Activated naive CD8-positive, alpha-beta T cell treated with anti-CD3 and anti-CD28 coated beads, Interleukin-2, amount 50 U/mL, for 24 hours (primary cell): ENCODE data around the gene SLC38A1.
"Not testable (repeated sequence)": the region's sequence is repeated elsewhere in the genome, so short reads cannot be mapped to it uniquely, and the experiment has no call there.

Experiments
- ATAC-seq: fragments of 150-1000 bp; cut with Tn5 transposase; one replicate; pipeline ENCODE4 v1.10.0; 2021
- DNase-seq: peaks from one replicate; pipeline ENCODE4 v3.0.0; 2021
- H3K27ac Mint-ChIP-seq: one replicate; pipeline ENCODE4 v1.8.0; 2021; ENCODE audit warnings: mild to moderate bottlenecking, mixed read lengths
- H3K27me3 Mint-ChIP-seq: one replicate; pipeline ENCODE4 v1.8.0; 2021; ENCODE audit warnings: mixed read lengths
- H3K36me3 Mint-ChIP-seq: one replicate; pipeline ENCODE4 v1.8.0; 2021; ENCODE audit warnings: low read depth, mixed read lengths
- H3K4me1 Mint-ChIP-seq: one replicate; pipeline ENCODE4 v1.8.0; 2021; ENCODE audit warnings: mixed read lengths
- H3K4me3 Mint-ChIP-seq: one replicate; pipeline ENCODE4 v1.8.0; 2021; ENCODE audit warnings: mild to moderate bottlenecking, moderate library complexity, mixed read lengths
- H3K9me3 Mint-ChIP-seq: one replicate; pipeline ENCODE4 v1.8.0; 2021; ENCODE audit warnings: mixed read lengths

Gene SLC38A1

DNA sequence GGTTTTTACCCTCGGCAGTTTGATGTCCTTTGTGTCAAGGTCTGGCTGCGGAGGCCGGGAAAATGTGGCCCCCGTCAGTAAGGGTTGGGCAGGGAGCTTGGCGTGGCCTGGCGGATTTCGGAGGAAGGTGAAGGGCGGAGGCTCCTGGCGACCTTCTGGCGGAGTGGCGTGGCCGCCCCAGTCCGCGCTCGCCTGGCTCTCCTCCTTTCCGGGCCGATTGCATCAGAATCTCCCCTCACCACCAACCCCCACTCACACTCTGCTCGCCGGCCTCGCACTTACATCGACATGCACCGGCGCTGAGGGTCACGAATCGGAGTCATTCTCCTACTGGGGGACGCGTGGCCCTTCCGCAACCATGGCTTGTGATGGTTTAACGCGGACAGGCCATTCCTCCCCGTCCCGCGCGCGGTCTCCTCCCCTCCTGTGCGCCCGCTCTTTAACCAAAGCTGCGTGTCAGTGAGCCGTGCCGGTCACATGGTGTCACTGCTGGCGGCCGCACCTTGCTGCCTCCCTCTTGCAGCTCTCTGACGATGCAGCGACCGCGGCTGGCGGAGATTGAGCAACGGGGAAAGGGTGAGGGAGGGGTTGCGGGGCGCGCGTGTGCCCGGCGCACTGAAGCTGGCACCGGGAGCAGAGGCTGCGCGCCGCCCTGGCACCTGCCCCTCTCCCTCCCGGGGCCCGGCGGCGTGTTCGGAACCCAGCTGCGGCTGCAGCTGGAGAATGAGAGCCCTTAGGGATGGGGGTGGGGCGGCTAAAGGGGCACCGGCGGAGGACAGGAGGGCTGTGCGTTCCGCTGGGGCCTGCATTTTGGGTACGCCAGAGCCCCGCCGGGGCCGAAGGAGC is at the start of gene SLC38A1:
Gene SLC38A1, minus strand, starts transcription at position 461 of the 846 bp plus-strand sequence. CDS start 29,243 bp downstream, outside the sequence.
- no peaks in the 10 kb centered on the region for H3K27me3 Mint-ChIP-seq
- no peak within 1 kb of the TSS for H3K27ac Mint-ChIP-seq
- peaks cover 24% of the 10 kb centered on the region for H3K36me3 Mint-ChIP-seq
- no peak within 1 kb of the TSS for H3K4me3 Mint-ChIP-seq
- ATAC-seq = peak; percentile 64
- peak; percentile 82 for DNase-seq
- H3K9me3 Mint-ChIP-seq = no peaks in the 10 kb centered on the region
- peaks cover 39% of the 10 kb centered on the region for H3K4me1 Mint-ChIP-seq

DNA sequence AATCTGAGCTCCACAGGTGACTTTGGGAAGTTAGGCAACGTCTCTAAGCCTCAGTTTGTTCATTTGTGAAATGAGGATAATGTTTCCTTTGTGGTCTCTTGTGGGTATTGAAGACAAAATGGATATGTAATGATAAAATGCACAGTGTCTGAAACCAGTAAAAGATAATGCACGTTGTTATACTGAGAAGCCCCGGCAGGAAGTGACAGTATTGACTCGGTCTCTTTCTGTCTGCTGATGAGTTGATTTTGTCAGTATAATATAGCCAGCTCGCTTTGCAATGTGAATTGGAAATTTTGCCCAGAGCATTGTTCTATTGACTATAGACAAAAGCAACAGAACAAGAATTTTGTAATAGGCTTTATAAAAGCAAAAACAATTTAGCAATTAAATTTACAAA is 49.2 kb upstream of the SLC38A1 start:
- Mint-ChIP-seq H3K27me3 (peaks cover 3% of the 10 kb centered on the region), H3K4me1 (no peaks in the 10 kb centered on the region), H3K27ac (no peak overlapping the region), H3K4me3 (no peak overlapping the region), H3K9me3 (peaks cover 12% of the 10 kb centered on the region), H3K36me3 (peaks cover 2% of the 10 kb centered on the region)
- DNase-seq (no peak), ATAC-seq (no peak)

- no peak for DNase-seq
- H3K4me3 Mint-ChIP-seq = no peak overlapping the region
Observed at GRCh38 chr12:46304070-46304469, 35.2 kb upstream of the SLC38A1 start.

DNA sequence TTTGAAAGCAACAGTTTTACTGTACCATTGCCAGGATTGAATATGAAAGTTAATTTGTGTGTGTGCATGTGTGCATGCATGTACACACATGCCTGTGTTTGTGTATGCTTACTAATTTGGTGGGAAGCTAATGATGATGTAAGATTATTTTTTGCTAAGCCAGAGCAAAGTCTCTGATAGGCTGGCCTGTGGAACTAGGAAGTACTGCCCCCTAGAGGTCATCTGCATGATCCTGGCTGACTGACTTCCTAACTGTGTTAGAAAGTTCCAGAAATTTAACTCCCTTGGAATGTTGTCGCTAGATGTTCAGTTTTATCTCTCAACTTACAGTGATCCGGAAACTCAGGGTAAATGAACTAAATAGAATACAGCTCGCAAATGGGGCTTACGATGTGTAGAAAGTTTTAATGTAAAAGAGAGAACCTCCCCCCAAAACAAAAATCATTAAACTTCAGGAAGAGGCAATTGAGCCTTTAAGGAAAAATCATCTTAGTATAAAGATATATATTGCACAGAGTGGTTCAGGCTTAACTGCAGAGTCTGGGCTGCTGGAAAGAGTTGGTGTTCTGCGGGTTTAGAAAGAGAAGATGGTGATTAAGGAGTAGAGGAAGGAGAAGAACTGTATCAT is 34.3 kb upstream of the SLC38A1 start:
- no peak overlapping the region for H3K4me3 Mint-ChIP-seq
- no peaks in the 10 kb centered on the region for H3K27me3 Mint-ChIP-seq
- peak; percentile 52 for ATAC-seq
- H3K36me3 Mint-ChIP-seq = no peaks in the 10 kb centered on the region
- peak; percentile 42 for DNase-seq
- peaks cover 8% of the 10 kb centered on the region for H3K9me3 Mint-ChIP-seq
- no peak overlapping the region for H3K27ac Mint-ChIP-seq
- peaks cover 9% of the 10 kb centered on the region for H3K4me1 Mint-ChIP-seq

More at GRCh38 chr12:46304070-46304469, 35.2 kb upstream of the SLC38A1 start:
- peaks cover 14% of the 10 kb centered on the region for H3K9me3 Mint-ChIP-seq
- no peak overlapping the region for H3K27ac Mint-ChIP-seq
- H3K36me3 Mint-ChIP-seq = no peaks in the 10 kb centered on the region
- no peaks in the 10 kb centered on the region for H3K27me3 Mint-ChIP-seq
- H3K4me1 Mint-ChIP-seq = peaks cover 9% of the 10 kb centered on the region
- no peak for ATAC-seq

- H3K4me3 Mint-ChIP-seq = no peak overlapping the region
- no peaks in the 10 kb centered on the region for H3K9me3 Mint-ChIP-seq
- H3K27me3 Mint-ChIP-seq = no peaks in the 10 kb centered on the region
- H3K36me3 Mint-ChIP-seq = no peaks in the 10 kb centered on the region
- DNase-seq = no peak
- H3K4me1 Mint-ChIP-seq = peaks cover 9% of the 10 kb centered on the region
- ATAC-seq = no peak
- H3K27ac Mint-ChIP-seq = no peak overlapping the region
Observed at GRCh38 chr12:46300910-46301309, 32.1 kb upstream of the SLC38A1 start.

- ATAC-seq (no peak), DNase-seq (no peak)
- Mint-ChIP-seq H3K4me3 (no peak overlapping the region), H3K9me3 (no peaks in the 10 kb centered on the region), H3K4me1 (peaks cover 9% of the 10 kb centered on the region), H3K36me3 (no peaks in the 10 kb centered on the region), H3K27me3 (no peaks in the 10 kb centered on the region), H3K27ac (no peak overlapping the region)
Observed at GRCh38 chr12:46299851-46300250, 31.0 kb upstream of the SLC38A1 start.

- no peaks in the 10 kb centered on the region for H3K36me3 Mint-ChIP-seq
- peaks cover 9% of the 10 kb centered on the region for H3K4me1 Mint-ChIP-seq
- H3K4me3 Mint-ChIP-seq = no peak overlapping the region
- H3K27ac Mint-ChIP-seq = no peak overlapping the region
- H3K9me3 Mint-ChIP-seq = peaks cover 3% of the 10 kb centered on the region
- ATAC-seq = no peak
- DNase-seq = no peak
- no peaks in the 10 kb centered on the region for H3K27me3 Mint-ChIP-seq
Observed at GRCh38 chr12:46298261-46298660, 29.4 kb upstream of the SLC38A1 start.

- peaks cover 9% of the 10 kb centered on the region for H3K9me3 Mint-ChIP-seq
- H3K4me3 Mint-ChIP-seq = no peak overlapping the region
- H3K27me3 Mint-ChIP-seq = no peaks in the 10 kb centered on the region
- H3K4me1 Mint-ChIP-seq = peaks cover 9% of the 10 kb centered on the region
- H3K27ac Mint-ChIP-seq = no peak overlapping the region
- DNase-seq = no peak
- peaks cover under 1% of the 10 kb centered on the region for H3K36me3 Mint-ChIP-seq
- ATAC-seq = no peak
Observed at GRCh38 chr12:46296822-46297221, 28.0 kb upstream of the SLC38A1 start.

- ATAC-seq (no peak), DNase-seq (no peak)
- Mint-ChIP-seq H3K9me3 (peaks cover 28% of the 10 kb centered on the region), H3K4me3 (no peak overlapping the region), H3K27me3 (no peaks in the 10 kb centered on the region), H3K36me3 (peaks cover 7% of the 10 kb centered on the region), H3K27ac (no peak overlapping the region), H3K4me1 (no peaks in the 10 kb centered on the region)
Observed at GRCh38 chr12:46292754-46293402, 24.0 kb upstream of the SLC38A1 start.

GRCh38 chr12:46291953-46292352 is 23.1 kb upstream of the SLC38A1 start:
- H3K4me1 Mint-ChIP-seq, ATAC-seq, H3K36me3 Mint-ChIP-seq, DNase-seq, H3K27ac Mint-ChIP-seq, H3K4me3 Mint-ChIP-seq, H3K27me3 Mint-ChIP-seq: not testable (repeated sequence)
- peaks cover 28% of the 10 kb centered on the region for H3K9me3 Mint-ChIP-seq

DNA sequence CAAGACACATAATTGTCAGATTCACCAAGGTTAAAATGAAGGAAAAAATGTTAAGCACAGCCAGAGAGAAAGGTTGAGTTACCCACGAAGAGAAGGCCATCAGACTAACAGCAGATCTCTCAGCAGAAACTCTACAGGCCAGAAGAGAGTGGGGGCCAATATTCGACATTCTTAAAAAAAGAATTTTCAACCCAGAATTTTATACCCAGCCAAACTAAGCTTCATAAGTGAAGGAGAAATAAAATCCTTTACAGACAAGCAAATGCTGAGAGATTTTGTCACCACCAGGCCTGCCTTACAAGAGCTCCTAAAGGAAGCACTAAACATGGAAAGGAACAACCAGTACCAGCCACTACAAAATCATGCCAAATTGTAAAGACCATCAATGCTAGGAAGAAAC is 16.3 kb upstream of the SLC38A1 start:
- H3K9me3 Mint-ChIP-seq = peaks cover 44% of the 10 kb centered on the region
- not testable (repeated sequence) for ATAC-seq, H3K27ac Mint-ChIP-seq, H3K27me3 Mint-ChIP-seq, H3K4me3 Mint-ChIP-seq, DNase-seq, H3K4me1 Mint-ChIP-seq
- peaks cover 36% of the 10 kb centered on the region for H3K36me3 Mint-ChIP-seq

DNA sequence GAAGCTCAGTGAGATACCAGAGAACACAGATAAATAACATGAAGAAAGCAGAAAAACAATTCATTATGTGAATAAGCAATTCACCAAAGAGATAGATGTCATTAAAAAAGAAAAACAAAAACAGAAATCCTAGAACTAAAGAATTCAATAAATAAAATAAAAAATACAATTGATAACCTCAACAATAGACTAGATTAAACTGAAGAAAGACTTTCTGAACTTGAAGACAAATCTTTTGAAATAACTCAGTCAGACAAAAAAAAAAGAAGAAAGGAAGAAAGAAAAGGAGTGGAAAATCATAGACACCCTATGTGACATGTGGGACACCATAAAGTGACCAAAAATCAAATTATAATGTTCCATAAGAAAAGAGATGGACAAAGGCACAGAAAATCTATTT is 14.0 kb upstream of the SLC38A1 start:
- no peak overlapping the region for H3K27ac Mint-ChIP-seq
- DNase-seq (no peak), ATAC-seq (no peak)
- H3K4me1 Mint-ChIP-seq = no peaks in the 10 kb centered on the region
- peaks cover 39% of the 10 kb centered on the region for H3K36me3 Mint-ChIP-seq
- H3K4me3 Mint-ChIP-seq = no peak overlapping the region
- no peaks in the 10 kb centered on the region for H3K27me3 Mint-ChIP-seq
- peaks cover 35% of the 10 kb centered on the region for H3K9me3 Mint-ChIP-seq

DNA sequence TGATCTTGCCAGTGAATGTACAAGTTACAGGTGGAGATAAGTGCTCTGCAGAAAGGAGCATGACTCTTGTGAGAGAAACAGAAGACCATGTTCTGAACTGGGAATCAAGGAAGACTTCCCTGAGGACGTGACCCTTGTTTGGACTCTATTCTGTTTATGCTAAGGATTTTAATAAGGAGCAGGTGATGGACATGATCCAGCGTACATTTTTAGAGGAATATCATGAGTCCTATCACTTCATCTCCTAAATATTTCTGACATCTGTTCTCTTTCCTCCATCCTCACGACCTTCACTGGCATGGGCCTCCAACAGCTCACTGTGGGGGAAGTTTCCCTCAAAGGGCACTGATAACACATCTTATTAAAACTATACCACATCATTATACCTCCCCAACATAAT is 7.9 kb upstream of the SLC38A1 start:
- Mint-ChIP-seq H3K4me1 (peaks cover 16% of the 10 kb centered on the region), H3K27ac (no peak overlapping the region), H3K4me3 (no peak overlapping the region), H3K36me3 (peaks cover 28% of the 10 kb centered on the region), H3K27me3 (no peaks in the 10 kb centered on the region), H3K9me3 (no peaks in the 10 kb centered on the region)
- no peak for DNase-seq
- ATAC-seq = no peak

DNA sequence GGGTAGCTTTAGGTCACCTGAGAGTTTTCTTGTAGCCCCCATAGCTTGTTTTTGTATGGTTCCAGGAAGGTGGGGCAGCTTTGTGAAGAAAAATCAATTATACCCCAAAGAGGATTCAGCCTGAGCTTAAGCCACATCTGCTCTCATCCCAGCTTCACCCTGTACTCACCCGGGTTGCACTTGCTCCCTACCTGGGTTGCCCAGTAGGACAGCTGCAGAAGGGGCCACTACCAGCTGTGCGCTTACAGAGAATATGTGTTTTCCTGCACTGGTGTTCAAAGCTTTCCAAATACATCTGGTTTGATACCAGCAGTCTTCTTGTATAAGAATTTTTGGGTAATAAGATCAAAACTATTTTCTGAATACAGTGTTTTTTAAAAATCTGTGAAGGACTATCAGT is 3.0 kb upstream of the SLC38A1 start:
- Mint-ChIP-seq H3K4me1 (peaks cover 36% of the 10 kb centered on the region), H3K4me3 (no peak overlapping the region), H3K36me3 (peaks cover 31% of the 10 kb centered on the region), H3K27me3 (no peaks in the 10 kb centered on the region), H3K27ac (no peak overlapping the region), H3K9me3 (no peaks in the 10 kb centered on the region)
- DNase-seq = no peak
- ATAC-seq = no peak
